MCF 10A (cell line): ENCODE data around the gene UQCC5. TPM values are rescaled to one million over a fixed set of nuclear protein-coding genes. Genes with fewer than 3 reads are reported as not detected.

Source experiments
- BruUV-seq: library from RNA; stranded (reverse); fragments of 400-500 nt; replicated peaks from 2 replicates; lab custom pipeline; 2021; lab: Mats Ljungman, UMichigan
- CTCF ChIA-PET: fragments of 300-600 bp; sonication (Branson Sonifier 250); formaldehyde crosslinking; extraction: SDS; loops from one replicate; lab custom pipeline; 2021; ENCODE audit warnings: antibody characterized with exemption, inconsistent platforms; lab: Yijun Ruan, JAX
- POLR2A ChIA-PET: fragments of 300-600, 350-650 bp; sonication (Branson Sonifier 250); formaldehyde crosslinking; extraction: SDS; loops from one replicate; lab custom pipeline; 2020; ENCODE audit warnings: antibody characterized with exemption, inconsistent platforms; lab: Yijun Ruan, JAX
- DNase-seq: peaks from one replicate; pipeline ENCODE4 v3.0.0-alpha.2; 2018; ENCODE audit not compliant: unreplicated experiment
- H3K27ac Mint-ChIP-seq: one replicate; pipeline ENCODE4 v1.8.0; 2022; ENCODE audit warnings: mild to moderate bottlenecking, low read depth, mixed read lengths; ENCODE audit not compliant: unreplicated experiment
- H3K27me3 Mint-ChIP-seq: one replicate; pipeline ENCODE4 v1.8.0; 2022; ENCODE audit warnings: mixed read lengths; ENCODE audit not compliant: insufficient read depth, unreplicated experiment
- H3K36me3 Mint-ChIP-seq: one replicate; pipeline ENCODE4 v1.8.0; 2022; ENCODE audit warnings: mild to moderate bottlenecking, moderate library complexity, mixed read lengths; ENCODE audit not compliant: insufficient read depth, unreplicated experiment
- H3K4me1 Mint-ChIP-seq: one replicate; pipeline ENCODE4 v1.8.0; 2022; ENCODE audit warnings: mixed read lengths; ENCODE audit not compliant: insufficient read depth, unreplicated experiment
- H3K4me3 Mint-ChIP-seq: one replicate; pipeline ENCODE4 v1.8.0; 2022; ENCODE audit warnings: mild to moderate bottlenecking, moderate library complexity, mixed read lengths; ENCODE audit not compliant: unreplicated experiment
- H3K9me3 Mint-ChIP-seq: one replicate; pipeline ENCODE4 v1.8.0; 2022; ENCODE audit warnings: mixed read lengths; ENCODE audit not compliant: unreplicated experiment
- intact Hi-C: fragments of 100-400 bp; cut with micrococcal nuclease; formaldehyde crosslinking; loops from 2 replicates; pipeline ENCODE4 v1.14.1; 2022
- total RNA-seq: library from RNA; stranded (reverse); gene quantifications from 2 replicates; pipeline ENCODE4 v1.2.3, GENCODE V29; 2022
- TF ChIP-seq, protein P1 (sequence below): fragments of 200-600 bp; IDR thresholded peaks from one replicate; pipeline ENCODE4 v1.8.0; 2022; ENCODE audit warnings: antibody characterized with exemption, mild to moderate bottlenecking; ENCODE audit not compliant: unreplicated experiment

Gene UQCC5
- total RNA-seq, 1 experiment from 2014 or later: 22.6 TPM

DNA sequence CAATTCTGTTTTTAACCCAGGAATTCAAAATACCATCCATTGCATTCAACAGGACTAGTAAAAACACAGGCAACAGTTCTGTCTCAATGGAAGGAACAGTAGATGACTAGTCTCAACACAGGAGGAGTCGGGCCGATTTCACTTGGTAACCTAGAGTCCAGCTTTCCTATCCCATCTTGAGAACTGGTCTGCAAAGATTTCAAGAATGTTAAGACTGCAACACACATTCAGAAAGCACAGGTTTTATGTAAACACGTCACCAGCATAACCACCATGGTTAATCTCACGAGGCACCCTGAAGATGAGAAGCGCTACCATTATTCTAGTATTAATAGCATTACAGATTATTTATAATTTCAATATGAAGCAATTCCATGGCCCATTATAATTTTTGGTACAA, 22.0 kb downstream of the UQCC5 start:
- no peak overlapping the region for H3K4me3 Mint-ChIP-seq
- H3K27ac Mint-ChIP-seq: no peak overlapping the region
- TF ChIP-seq, protein P1, sequence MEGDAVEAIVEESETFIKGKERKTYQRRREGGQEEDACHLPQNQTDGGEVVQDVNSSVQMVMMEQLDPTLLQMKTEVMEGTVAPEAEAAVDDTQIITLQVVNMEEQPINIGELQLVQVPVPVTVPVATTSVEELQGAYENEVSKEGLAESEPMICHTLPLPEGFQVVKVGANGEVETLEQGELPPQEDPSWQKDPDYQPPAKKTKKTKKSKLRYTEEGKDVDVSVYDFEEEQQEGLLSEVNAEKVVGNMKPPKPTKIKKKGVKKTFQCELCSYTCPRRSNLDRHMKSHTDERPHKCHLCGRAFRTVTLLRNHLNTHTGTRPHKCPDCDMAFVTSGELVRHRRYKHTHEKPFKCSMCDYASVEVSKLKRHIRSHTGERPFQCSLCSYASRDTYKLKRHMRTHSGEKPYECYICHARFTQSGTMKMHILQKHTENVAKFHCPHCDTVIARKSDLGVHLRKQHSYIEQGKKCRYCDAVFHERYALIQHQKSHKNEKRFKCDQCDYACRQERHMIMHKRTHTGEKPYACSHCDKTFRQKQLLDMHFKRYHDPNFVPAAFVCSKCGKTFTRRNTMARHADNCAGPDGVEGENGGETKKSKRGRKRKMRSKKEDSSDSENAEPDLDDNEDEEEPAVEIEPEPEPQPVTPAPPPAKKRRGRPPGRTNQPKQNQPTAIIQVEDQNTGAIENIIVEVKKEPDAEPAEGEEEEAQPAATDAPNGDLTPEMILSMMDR: no peak
- no peaks in the 10 kb centered on the region for H3K4me1 Mint-ChIP-seq
- peaks cover 71% of the 10 kb centered on the region for H3K36me3 Mint-ChIP-seq
- CTCF ChIA-PET: no interaction called here
- no TSS peak for BruUV-seq
- POLR2A ChIA-PET: interaction anchor here (0.6 kb wide), 1 partner anchor 22 kb away, joined by 4 read pairs; the partner anchor contains the start of gene UQCC5
- DNase-seq: no peak
- H3K27me3 Mint-ChIP-seq: no peaks in the 10 kb centered on the region
- intact Hi-C loops: no loop called here
- H3K9me3 Mint-ChIP-seq: no peaks in the 10 kb centered on the region

DNA sequence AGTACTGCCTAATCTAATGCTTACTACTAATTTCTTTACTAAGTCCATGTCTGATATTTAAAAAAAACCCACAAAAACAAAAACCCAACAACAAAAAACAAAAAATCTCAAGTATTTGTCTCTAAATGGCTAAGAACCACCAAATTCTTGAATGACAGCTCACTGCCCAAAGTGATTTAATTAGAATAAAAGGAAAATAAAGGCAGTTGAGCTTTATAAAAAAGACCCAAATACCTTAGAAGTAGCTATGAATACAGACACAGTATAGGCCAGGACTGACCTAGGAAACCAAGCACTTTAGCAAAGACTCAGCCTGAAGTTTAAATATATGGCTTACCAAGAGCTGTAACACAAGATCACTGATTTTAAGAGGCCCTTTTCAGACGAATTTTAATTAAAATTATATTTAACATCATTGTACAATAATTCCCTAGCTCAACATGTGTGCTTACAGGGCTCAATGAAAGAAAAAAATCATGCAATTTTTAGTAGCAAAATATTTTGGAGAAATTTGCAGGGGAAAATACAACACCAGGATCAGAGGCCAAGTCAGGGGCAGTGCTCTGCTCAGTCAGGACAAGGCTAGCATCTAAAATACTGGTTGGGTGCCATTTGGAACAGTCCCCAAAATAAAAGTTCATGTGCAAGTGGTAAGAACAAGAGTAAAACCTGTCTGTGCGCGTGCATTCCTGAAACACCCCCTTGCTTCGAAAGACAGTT, 24.8 kb downstream of the UQCC5 start:
- H3K36me3 Mint-ChIP-seq: peaks cover 77% of the 10 kb centered on the region
- H3K9me3 Mint-ChIP-seq: no peaks in the 10 kb centered on the region
- no peak for DNase-seq
- ChIA-PET CTCF (no interaction called here), POLR2A (interaction anchor here (0.8 kb wide), 1 partner anchor 35 kb away, joined by 4 read pairs; no protein-coding TSS in a partner anchor)
- H3K4me1 Mint-ChIP-seq: no peaks in the 10 kb centered on the region
- no peak overlapping the region for H3K27ac Mint-ChIP-seq
- TF ChIP-seq, protein P1: no peak
- H3K27me3 Mint-ChIP-seq: no peaks in the 10 kb centered on the region
- no TSS peak for BruUV-seq
- intact Hi-C loops: loop anchor here (10.0 kb wide), 1 partner anchor 74 kb away; no protein-coding TSS in a partner anchor
- no peak overlapping the region for H3K4me3 Mint-ChIP-seq

DNA sequence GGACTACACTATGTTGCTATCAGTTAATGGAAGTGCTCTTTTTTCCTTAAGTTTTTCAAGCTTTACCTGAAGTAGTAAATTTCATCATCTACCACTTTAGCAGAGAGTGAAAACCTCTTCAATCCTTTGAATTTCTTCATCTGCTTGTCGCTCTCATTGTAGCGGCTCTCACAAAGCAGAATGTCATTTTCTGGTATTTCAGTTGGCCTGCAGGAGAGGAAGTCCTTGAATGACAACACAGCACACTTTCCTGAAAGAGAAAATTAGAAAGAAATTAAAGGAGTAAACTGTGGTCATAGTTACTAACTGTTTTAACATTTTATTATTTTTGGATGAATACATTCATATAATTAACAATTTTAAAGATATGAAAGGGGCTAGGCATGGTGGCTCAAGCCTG, 27.6 kb downstream of the UQCC5 start:
- POLR2A ChIA-PET: no interaction called here
- no peak for DNase-seq
- TF ChIP-seq, protein P1: no peak
- Mint-ChIP-seq H3K27ac (no peak overlapping the region), H3K4me1 (peaks cover 6% of the 10 kb centered on the region), H3K27me3 (no peaks in the 10 kb centered on the region), H3K9me3 (no peaks in the 10 kb centered on the region), H3K36me3 (peaks cover 83% of the 10 kb centered on the region), H3K4me3 (no peak overlapping the region)
- CTCF ChIA-PET: no interaction called here
- intact Hi-C loops: loop anchor here (10.0 kb wide), 1 partner anchor 71 kb away; no protein-coding TSS in a partner anchor
- no TSS peak for BruUV-seq

DNA sequence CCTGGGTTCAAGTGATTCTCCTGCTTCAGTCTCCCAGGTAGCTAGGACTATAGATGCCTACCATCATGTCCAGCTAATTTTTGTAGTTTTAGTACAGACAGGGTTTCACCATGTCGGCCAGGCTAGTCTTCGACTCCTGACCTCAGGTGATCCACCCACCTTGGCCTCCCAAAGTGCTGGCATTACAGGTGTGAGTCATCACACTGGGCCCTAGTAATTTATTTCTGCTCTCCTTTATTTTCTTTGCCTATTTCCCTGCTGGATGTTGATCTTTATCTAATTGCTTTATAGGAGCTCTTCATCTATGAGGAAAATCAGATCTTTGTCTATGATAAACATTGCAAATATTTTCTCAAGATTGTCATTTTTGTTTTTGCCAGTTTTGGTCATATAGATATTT, 31.7 kb downstream of the UQCC5 start:
- CTCF ChIA-PET: no interaction called here
- BruUV-seq: no TSS peak
- Mint-ChIP-seq H3K27ac (no peak overlapping the region), H3K36me3 (peaks cover 70% of the 10 kb centered on the region), H3K4me1 (peaks cover 6% of the 10 kb centered on the region), H3K27me3 (no peaks in the 10 kb centered on the region), H3K9me3 (no peaks in the 10 kb centered on the region), H3K4me3 (no peak overlapping the region)
- TF ChIP-seq, protein P1: no peak
- DNase-seq: peak; percentile 33
- intact Hi-C loops: loop anchor here (10.0 kb wide), 1 partner anchor 67 kb away; no protein-coding TSS in a partner anchor
- POLR2A ChIA-PET: interaction anchor here (0.6 to 1.4 kb wide), 2 partner anchors 31 to 36 kb away, joined by 3 to 5 read pairs; partner anchors contain the start of gene UQCC5
